Measurements from ENCODE around the gene GRIN2C.

Gene GRIN2C

GRCh38 chr17:74796211-74796610 is 63.5 kb downstream of the GRIN2C start:
- no peak for DNase-seq

DNA sequence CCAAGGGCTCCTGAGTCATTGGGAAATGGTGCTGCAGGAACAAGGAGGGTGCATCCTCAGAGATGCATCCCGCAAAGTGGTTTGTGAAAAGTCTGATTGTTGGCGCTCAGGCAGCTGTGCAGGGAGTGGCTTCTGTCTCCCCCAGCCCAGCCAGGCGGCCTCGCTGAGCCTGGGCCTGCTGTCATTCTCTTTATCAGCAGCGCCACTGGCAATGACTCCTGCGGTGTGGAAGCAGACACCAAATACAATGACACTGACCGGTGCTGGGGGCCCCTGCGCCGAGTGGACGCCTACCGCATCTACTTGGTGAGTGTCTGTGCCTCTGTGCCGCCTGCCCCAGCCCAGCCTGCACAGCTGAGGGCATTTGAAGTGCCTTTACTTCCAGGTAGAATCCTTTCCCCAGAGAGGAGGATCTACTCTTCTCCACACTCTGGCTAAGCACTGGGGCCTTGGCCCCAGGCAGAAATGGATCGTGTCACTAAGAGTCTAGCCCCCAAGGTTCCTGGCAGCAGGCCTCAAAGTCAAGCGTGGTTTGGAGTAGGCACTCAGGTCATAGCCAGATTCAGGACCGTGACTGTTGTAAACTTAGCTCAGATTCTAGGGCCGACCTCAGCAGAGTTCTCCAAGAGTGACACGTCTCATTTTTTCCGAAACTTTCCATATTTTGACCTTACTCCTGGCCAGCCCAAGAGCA is 64.2 kb downstream of the GRIN2C start:
- no peak for DNase-seq

GRCh38 chr17:74792586-74793105 is 67.0 kb downstream of the GRIN2C start:
- DNase-seq = no peak

Data from activated CD4-positive, alpha-beta T cell treated with anti-CD3 and anti-CD28 coated beads, Interleukin-2, amount 50 U/mL, for 48 hours (primary cell).